GM15510 (cell line): Measurements from ENCODE around the gene MRPL23.

Experiments
- POLR2A ChIP-seq: IDR thresholded peaks from 3 replicates; pipeline ENCODE4 v1.6.1; 2011; ENCODE audit warnings: borderline replicate concordance; ENCODE audit not compliant: insufficient read length; ENCODE audit errors: extremely low read depth

MRPL23 gene

GRCh38 chr11:1978720-1979473 is 31.8 kb downstream of the MRPL23 start:
- no peak for TF ChIP-seq POLR2A

- TF ChIP-seq POLR2A: no peak
Observed at GRCh38 chr11:1979607-1980006, 32.5 kb downstream of the MRPL23 start.

GRCh38 chr11:1982873-1983600 is 35.9 kb downstream of the MRPL23 start:
- TF ChIP-seq POLR2A: no peak

- TF ChIP-seq POLR2A: no peak
Observed at GRCh38 chr11:1983601-1983961, 36.4 kb downstream of the MRPL23 start.

GRCh38 chr11:1987024-1987423 is 39.9 kb downstream of the MRPL23 start:
- TF ChIP-seq POLR2A: no peak

- TF ChIP-seq POLR2A: no peak
Observed at GRCh38 chr11:1988174-1988573, 41.0 kb downstream of the MRPL23 start.

GRCh38 chr11:1988667-1989317 is 41.7 kb downstream of the MRPL23 start:
- no peak for TF ChIP-seq POLR2A

GRCh38 chr11:1989953-1990352 is 42.8 kb downstream of the MRPL23 start:
- TF ChIP-seq POLR2A: no peak

GRCh38 chr11:1990872-1991578 is 43.9 kb downstream of the MRPL23 start:
- no peak for TF ChIP-seq POLR2A

- TF ChIP-seq POLR2A: no peak
Observed at GRCh38 chr11:1992111-1992510, 45.0 kb downstream of the MRPL23 start.

- no peak for TF ChIP-seq POLR2A
Observed at GRCh38 chr11:1994121-1994520, 47.0 kb downstream of the MRPL23 start.

GRCh38 chr11:1997755-1998154 is 50.6 kb downstream of the MRPL23 start, which contains the start of gene H19:
H19 (minus strand) TSS chr11:1997842.
- no peak for TF ChIP-seq POLR2A

- no peak for TF ChIP-seq POLR2A
Observed at GRCh38 chr11:1998290-1998689, 51.2 kb downstream of the MRPL23 start.

GRCh38 chr11:1998861-1999260 is 51.7 kb downstream of the MRPL23 start:
- TF ChIP-seq POLR2A: no peak
